Endothelial cell of umbilical vein (primary cell): ENCODE data around the gene CERS2. TPM values are rescaled to one million over a fixed set of nuclear protein-coding genes. Genes with fewer than 3 reads are reported as not detected.

Experiments
- BruUV-seq: library from RNA; stranded (reverse); fragments of 400-500 nt; replicated peaks from 2 replicates; lab custom pipeline; 2021; lab: Mats Ljungman, UMichigan
- CTCF ChIA-PET: fragments of 300-600, 350-600 bp; sonication (Branson Sonifier 250); formaldehyde crosslinking; loops from one replicate; lab custom pipeline; 2021; ENCODE audit warnings: antibody characterized with exemption, inconsistent platforms; lab: Charles Lee
- POLR2A ChIA-PET: fragments of 300-600, 350-600 bp; sonication (Branson Sonifier 250); formaldehyde crosslinking; loops from one replicate; lab custom pipeline; 2021; ENCODE audit warnings: antibody characterized with exemption, inconsistent platforms; lab: Charles Lee
- DNase-seq: peaks from one replicate; pipeline ENCODE4 v3.0.0-alpha.2; 2011; ENCODE audit warnings: low read depth, low spot score
- FAIRE-seq: peaks from 2 replicates; lab custom pipeline; 2011; peaks lifted over from hg19 to GRCh38; lab: Jason Lieb, UNC
- H2AFZ ChIP-seq: 2 replicates; pipeline ENCODE4 v1.6.0; 2012; ENCODE audit warnings: low read depth, low read length, control low read depth, inconsistent platforms
- H3K27ac ChIP-seq: 2 replicates; pipeline ENCODE4 v1.5.1; 2011; ENCODE audit warnings: low read depth, mild to moderate bottlenecking, control low read depth, low read length, moderate library complexity; ENCODE audit not compliant: insufficient read depth
- H3K27me3 ChIP-seq, 2 experiments: 2 replicates each; pipeline versions ENCODE4 v1.6.0 to v1.6.1; 2011; ENCODE audit warnings: low read length in 2 of 2, mixed read lengths in 1 of 2; ENCODE audit not compliant: control insufficient read depth in 2 of 2, insufficient read depth in 2 of 2
- H3K36me3 ChIP-seq, 2 experiments: 2 replicates in 1 of 2; 3 replicates in 1 of 2; pipeline ENCODE4 v1.5.1; 2011; ENCODE audit warnings: low read length in 2 of 2, mild to moderate bottlenecking in 1 of 2, moderate library complexity in 1 of 2; ENCODE audit not compliant: control insufficient read depth in 2 of 2, insufficient read depth in 2 of 2; ENCODE audit errors: extremely low read depth in 1 of 2
- H3K4me1 ChIP-seq: 3 replicates; pipeline ENCODE4 v1.5.1; 2011; ENCODE audit warnings: mild to moderate bottlenecking, low read length; ENCODE audit not compliant: control insufficient read depth, insufficient read depth; ENCODE audit errors: extremely low read depth
- H3K4me2 ChIP-seq: 2 replicates; pipeline ENCODE4 v1.6.1; 2011; ENCODE audit warnings: low read length, control low read depth, mixed read lengths; ENCODE audit not compliant: insufficient read depth
- H3K4me3 ChIP-seq, 3 experiments: fragments of 200-600 bp in 1 of 3; sonication (generic), shearing (Covaris generic) in 1 of 3; replicated peaks in 1 of 3; 2 replicates each; pipeline ENCODE4 v1.5.1; 2011 to 2016; ENCODE audit warnings: control low read depth in 3 of 3, low read length in 3 of 3, mild to moderate bottlenecking in 2 of 3, inconsistent platforms in 1 of 3, low read depth in 1 of 3, moderate library complexity in 1 of 3; ENCODE audit not compliant: insufficient read depth in 1 of 3
- H3K79me2 ChIP-seq: 2 replicates; pipeline ENCODE4 v1.6.0; 2012; ENCODE audit warnings: low read length, inconsistent platforms; ENCODE audit not compliant: control insufficient read depth, insufficient read depth
- H3K9ac ChIP-seq: replicated peaks from 2 replicates; pipeline ENCODE3; 2011; ENCODE audit warnings: low read length, control low read depth; ENCODE audit not compliant: insufficient read depth; ENCODE audit errors: extremely low read depth
- H3K9me1 ChIP-seq: replicated peaks from 3 replicates; pipeline ENCODE4 v1.6.0; 2011; ENCODE audit warnings: mild to moderate bottlenecking, low read length; ENCODE audit not compliant: control insufficient read depth, insufficient read depth; ENCODE audit errors: extremely low read depth
- H3K9me3 ChIP-seq: replicated peaks from 2 replicates; pipeline ENCODE4 v1.5.1; 2012; ENCODE audit warnings: low read length, inconsistent platforms; ENCODE audit not compliant: control insufficient read depth, insufficient read depth
- H4K20me1 ChIP-seq: replicated peaks from 2 replicates; pipeline ENCODE3; 2011; ENCODE audit warnings: mild to moderate bottlenecking, low read length; ENCODE audit not compliant: control insufficient read depth, insufficient read depth; ENCODE audit errors: extremely low read depth
- EZH2 ChIP-seq: IDR thresholded peaks from 2 replicates; pipeline ENCODE4 v1.6.1; 2012; ENCODE audit warnings: borderline replicate concordance, low read depth, mild to moderate bottlenecking, moderate library complexity, low read length, inconsistent platforms; ENCODE audit not compliant: severe bottlenecking
- JUN ChIP-seq: IDR thresholded peaks from 2 replicates; pipeline ENCODE4 v1.6.1; 2011; ENCODE audit warnings: borderline replicate concordance, low read depth; ENCODE audit not compliant: insufficient read length, insufficient read depth
- POLR2A ChIP-seq: IDR thresholded peaks from 2 replicates; pipeline ENCODE4 v1.6.1; 2012; ENCODE audit warnings: low read depth, mild to moderate bottlenecking, control low read depth, low read length
- dilution Hi-C: fragments of 300-500 bp; cut with MboI; formaldehyde crosslinking; loops from one replicate; pipeline ENCODE4 v1.15.0; 2019; ENCODE audit warnings: low sequenced_read_pairs; ENCODE audit not compliant: extremely low pct_ligation_motif_present
- intact Hi-C: fragments of 100-400 bp; cut with micrococcal nuclease; formaldehyde crosslinking; loops from one replicate; pipeline ENCODE4 v1.10.0; 2022
- polyA plus RNA-seq, 4 experiments: library from polyadenylated mRNA; depleted of rRNA in 3 of 4; stranded (reverse) in 3 of 4; unstranded in 1 of 4; fragments of >200 nt; gene quantifications; 2 replicates each; pipeline versions ENCODE4 v1.2.1 to v1.2.3, GENCODE V29; 2011 to 2012; ENCODE audit warnings: missing spikeins in 1 of 4
- total RNA-seq: library from RNA; stranded (reverse); gene quantifications from 2 replicates; pipeline ENCODE4 v1.2.3, GENCODE V29; 2021

Gene CERS2
- total and polyA plus RNA-seq, 2 donors (not counting 3 experiments of a cell fraction or from before 2014, with no cell fraction given) = 143 to 155 TPM

DNA sequence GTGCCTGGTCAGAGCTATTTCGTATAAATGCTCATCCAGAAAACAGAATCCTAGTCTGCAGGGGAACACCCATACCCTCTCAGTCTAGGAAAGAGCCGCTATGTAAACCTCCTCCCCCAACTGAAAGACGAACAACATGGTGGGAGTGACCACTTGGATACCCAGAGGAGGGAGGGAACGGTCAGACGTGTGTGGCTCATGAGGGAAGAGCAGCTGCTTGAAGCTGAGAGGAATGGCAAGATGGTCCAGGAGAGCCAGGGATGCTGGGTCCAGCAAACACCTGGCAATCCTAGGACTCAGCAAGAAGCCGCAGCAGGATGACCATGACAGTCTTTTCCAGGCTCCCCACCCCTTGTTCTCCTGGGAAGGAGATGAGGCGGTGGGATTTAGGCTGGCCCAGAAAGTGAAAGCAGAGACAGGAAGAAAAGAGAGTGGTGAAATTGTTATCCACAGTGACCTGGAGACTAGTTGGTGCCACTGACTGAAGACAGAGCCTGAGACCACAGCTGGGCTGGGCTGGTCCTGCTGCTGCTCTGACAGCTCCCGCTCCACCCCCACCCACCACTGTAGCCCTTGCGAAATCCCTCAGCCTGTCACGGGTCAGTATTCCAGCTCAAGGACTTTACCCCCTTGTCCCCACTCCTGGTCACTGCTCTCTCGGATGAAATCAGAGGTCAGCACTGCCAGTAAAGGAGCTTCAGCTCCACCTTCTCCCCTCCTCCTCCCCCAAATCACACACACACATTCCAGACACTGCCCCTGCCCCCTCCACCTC is 3.6 kb downstream of the CERS2 start:
- H3K9me3 ChIP-seq = no peaks in the 10 kb centered on the region
- dilution Hi-C loops = no loop called here

GRCh38 chr1:150969626-150970025 is 5.0 kb downstream of the CERS2 start:
- Histone ChIP-seq H3K36me3 (peaks cover 23 to 28% of the 10 kb centered on the region in 2 experiments), H3K4me3 (no peak overlapping the region), H3K9me3 (no peaks in the 10 kb centered on the region), H3K27me3 (no peaks in the 10 kb centered on the region), H3K4me2 (no peak overlapping the region), H3K4me1 (peaks cover 15% of the 10 kb centered on the region), H3K9ac (no peak overlapping the region), H3K27ac (no peak overlapping the region), H4K20me1 (no peaks in the 10 kb centered on the region), H2AFZ (no peak overlapping the region), H3K79me2 (peaks cover 57% of the 10 kb centered on the region), H3K9me1 (no peaks in the 10 kb centered on the region)
- POLR2A ChIA-PET = interaction anchor here (0.6 to 0.7 kb wide), 2 partner anchors 25 to 694 kb away, joined by 3 to 9 read pairs; no protein-coding TSS in a partner anchor
- no peak for TF ChIP-seq EZH2
- no peak for DNase-seq
- CTCF ChIA-PET = interaction anchor here (1.3 to 3.3 kb wide), 4 partner anchors 10 to 36 kb away, joined by 6 to 22 read pairs (median 8); partner anchors contain the start of gene MINDY1
- intact Hi-C loops (no loop called here), dilution Hi-C loops (no loop called here)
- no peak for FAIRE-seq
- BruUV-seq = no TSS peak

More for the DNA sequence above, 3.6 kb downstream of the CERS2 start:
- FAIRE-seq (no peak), DNase-seq (no peak)
- Histone ChIP-seq H3K4me2 (no peak overlapping the region), H4K20me1 (no peaks in the 10 kb centered on the region), H3K36me3 (peaks cover 18 to 23% of the 10 kb centered on the region in 2 experiments), H3K4me3 (no peak overlapping the region), H3K9me1 (no peaks in the 10 kb centered on the region), H3K9ac (no peak overlapping the region), H3K79me2 (peaks cover 57% of the 10 kb centered on the region), H2AFZ (no peak overlapping the region), H3K27me3 (no peaks in the 10 kb centered on the region), H3K4me1 (peaks cover 15% of the 10 kb centered on the region), H3K27ac (no peak overlapping the region)
- intact Hi-C loops = no loop called here
- BruUV-seq = no TSS peak
- ChIA-PET CTCF (interaction anchor here (1.3 to 3.3 kb wide), 4 partner anchors 8 to 35 kb away, joined by 6 to 22 read pairs (median 8); partner anchors contain the start of gene MINDY1), POLR2A (no interaction called here)
- peak; percentile 8 for TF ChIP-seq POLR2A
- no peak for TF ChIP-seq JUN
